ENCODE data around the gene LGALS7. TPM values are rescaled to one million over a fixed set of nuclear protein-coding genes. Genes with fewer than 3 reads are reported as not detected.

The LGALS7 gene
- total and polyA plus RNA-seq, 2 of the 8 experiments (the other 6 are each of a cell fraction or from before 2014, with no cell fraction given): 0.32 TPM; not detected in 1

DNA sequence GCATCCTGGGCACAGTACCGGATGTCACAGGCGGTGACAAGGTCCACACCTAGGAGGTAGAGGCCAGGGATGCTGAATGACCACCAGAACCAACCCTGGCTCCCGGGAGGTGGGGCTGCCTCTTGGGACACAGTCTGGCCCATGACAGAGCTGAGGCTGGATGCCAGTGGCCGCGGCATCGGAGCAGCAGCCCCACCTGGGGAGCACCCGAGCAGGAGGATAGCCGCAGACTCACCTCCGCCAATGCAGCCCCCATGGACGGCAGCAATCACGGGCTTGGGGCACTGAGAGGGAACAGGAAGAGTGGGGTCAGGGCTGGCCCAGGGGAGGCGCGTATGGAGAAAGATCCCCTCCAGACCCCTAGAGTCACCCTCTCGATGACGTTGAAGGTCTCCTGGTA, 43.8 kb upstream of the LGALS7 start:
- Histone ChIP-seq H4K91ac (replicated peaks; ENCODE audit: insufficient read length, low read length) (no peak overlapping the region), H3K4me3 (ENCODE audit: extremely low read depth in 1 of 4, insufficient read depth in 2 of 4, low read depth in 3 of 4, low read length in 4 of 4) (no peak overlapping the region), H2BK15ac (ENCODE audit: low read length) (no peak overlapping the region), H3K9ac (replicated peaks in 1 of 4; ENCODE audit: extremely low read depth in 1 of 4, low read depth in 3 of 4, low read length in 3 of 4) (no peak overlapping the region), H3K79me1 (ENCODE audit: low read depth, low read length) (no peaks in the 10 kb centered on the region), H4K5ac (ENCODE audit: insufficient read length, low read depth, low read length) (no peak overlapping the region), H2AFZ (ENCODE audit: low read length) (no peak overlapping the region), H3K27me3 (replicated peaks in 1 of 4; ENCODE audit: control insufficient read depth in 3 of 4, extremely low read depth in 1 of 4, insufficient read depth in 3 of 4, low read length in 3 of 4) (no peaks in the 10 kb centered on the region), H2BK120ac (replicated peaks; ENCODE audit: low read depth, low read length) (no peak overlapping the region), H2BK20ac (ENCODE audit: low read length) (no peak overlapping the region), H3K4ac (replicated peaks; ENCODE audit: insufficient read length, low read depth, low read length) (no peak overlapping the region), H2BK5ac (ENCODE audit: low read depth, low read length) (no peak overlapping the region), H3K4me2 (ENCODE audit: insufficient read depth in 1 of 2, low read depth in 2 of 2, low read length in 2 of 2) (no peak overlapping the region), H3K9me3 (ENCODE audit: insufficient read depth in 2 of 2, low read depth in 1 of 2, low read length in 1 of 2) (peaks cover 0 to 9% of the 10 kb centered on the region in 2 experiments; a peak in 1 of 4 replicates), H3K36me3 (ENCODE audit: control insufficient read depth in 2 of 4, insufficient read depth in 4 of 4, low read length in 3 of 4) (peaks cover 0 to 28% (median 11%) of the 10 kb centered on the region in 4 experiments; a peak in 5 of 8 replicates), H4K8ac (ENCODE audit: extremely low read depth, insufficient read depth, low read length) (no peak overlapping the region), H2BK12ac (ENCODE audit: low read depth, low read length) (no peak overlapping the region), H3K23me2 (ENCODE audit: low read depth, low read length) (no peaks in the 10 kb centered on the region), H4K20me1 (replicated peaks in 1 of 2; ENCODE audit: control insufficient read depth in 1 of 2, insufficient read depth in 2 of 2, low read length in 2 of 2) (peaks cover 2 to 5% of the 10 kb centered on the region in 2 experiments), H3K18ac (ENCODE audit: extremely low read depth, low read length) (no peak overlapping the region), H3K4me1 (replicated peaks in 1 of 4; ENCODE audit: control insufficient read depth in 3 of 4, insufficient read depth in 4 of 4, low read length in 3 of 4) (no peaks in the 10 kb centered on the region), H3K23ac (ENCODE audit: insufficient read length) (no peak overlapping the region), H3K56ac (replicated peaks; ENCODE audit: insufficient read length, low read depth, low read length) (no peak overlapping the region), H3K79me2 (ENCODE audit: control insufficient read depth in 1 of 2, insufficient read depth in 2 of 2, low read length in 2 of 2) (no peaks in the 10 kb centered on the region), H3K14ac (ENCODE audit: insufficient read length) (no peak overlapping the region), H2AK5ac (ENCODE audit: low read depth, low read length) (no peak overlapping the region), H3K27ac (ENCODE audit: low read depth, low read length) (no peak overlapping the region)
- FAIRE-seq (no peak), DNase-seq (ENCODE audit: low read depth in 1 of 2, low spot score in 2 of 2) (no peak)
- ChIA-PET CTCF (ENCODE audit: partially characterized antibody) (interaction anchor here (0.5 to 1.5 kb wide), 3 partner anchors 17 to 71 kb away, joined by 3 to 4 read pairs (median 4); no protein-coding TSS in a partner anchor), POLR2A (ENCODE audit: partially characterized antibody) (interaction anchor here (0.6 to 1.7 kb wide), 7 partner anchors 15 to 84 kb away, joined by 3 to 6 read pairs (median 3); partner anchors contain the start of gene ECH1)
- no peak for TF ChIP-seq MAFK (IDR thresholded peaks at IDR 0.05; ENCODE audit: low read depth, low read length)
- TF ChIP-seq HDAC6 (IDR thresholded peaks at IDR 0.05; ENCODE audit: low read depth, low read length): no peak
- TF ChIP-seq TEAD4 (IDR thresholded peaks at IDR 0.05; ENCODE audit: low read depth, low read length): no peak
- TF ChIP-seq, protein P1, sequence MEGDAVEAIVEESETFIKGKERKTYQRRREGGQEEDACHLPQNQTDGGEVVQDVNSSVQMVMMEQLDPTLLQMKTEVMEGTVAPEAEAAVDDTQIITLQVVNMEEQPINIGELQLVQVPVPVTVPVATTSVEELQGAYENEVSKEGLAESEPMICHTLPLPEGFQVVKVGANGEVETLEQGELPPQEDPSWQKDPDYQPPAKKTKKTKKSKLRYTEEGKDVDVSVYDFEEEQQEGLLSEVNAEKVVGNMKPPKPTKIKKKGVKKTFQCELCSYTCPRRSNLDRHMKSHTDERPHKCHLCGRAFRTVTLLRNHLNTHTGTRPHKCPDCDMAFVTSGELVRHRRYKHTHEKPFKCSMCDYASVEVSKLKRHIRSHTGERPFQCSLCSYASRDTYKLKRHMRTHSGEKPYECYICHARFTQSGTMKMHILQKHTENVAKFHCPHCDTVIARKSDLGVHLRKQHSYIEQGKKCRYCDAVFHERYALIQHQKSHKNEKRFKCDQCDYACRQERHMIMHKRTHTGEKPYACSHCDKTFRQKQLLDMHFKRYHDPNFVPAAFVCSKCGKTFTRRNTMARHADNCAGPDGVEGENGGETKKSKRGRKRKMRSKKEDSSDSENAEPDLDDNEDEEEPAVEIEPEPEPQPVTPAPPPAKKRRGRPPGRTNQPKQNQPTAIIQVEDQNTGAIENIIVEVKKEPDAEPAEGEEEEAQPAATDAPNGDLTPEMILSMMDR (IDR thresholded peaks at IDR 0.05; ENCODE audit: control extremely low read depth in 1 of 3, insufficient read depth in 1 of 3, low read depth in 1 of 3, low read length in 3 of 3): no peak
- no peak for TF ChIP-seq SAP30 (IDR thresholded peaks at IDR 0.05; ENCODE audit: insufficient read depth, insufficient replicate concordance, low read length)
- TF ChIP-seq CEBPB (IDR thresholded peaks at IDR 0.05; ENCODE audit: low read depth, low read length): no peak
- TF ChIP-seq NANOG (IDR thresholded peaks at IDR 0.05; ENCODE audit: insufficient read depth, low read depth, low read length, poor library complexity, severe bottlenecking): no peak
- TF ChIP-seq HDAC2 (IDR thresholded peaks at IDR 0.05; ENCODE audit: borderline replicate concordance in 1 of 2, low read depth in 2 of 2, low read length in 2 of 2): no peak
- no peak for TF ChIP-seq FOSL1 (IDR thresholded peaks at IDR 0.05; ENCODE audit: insufficient read depth, low read depth, low read length)
- no peak for TF ChIP-seq CREB1 (IDR thresholded peaks at IDR 0.05)
- TF ChIP-seq POLR2A (IDR thresholded peaks at IDR 0.05; ENCODE audit: control extremely low read depth in 1 of 2, low read depth in 2 of 2, low read length in 2 of 2): no peak
- TF ChIP-seq RXRA (IDR thresholded peaks at IDR 0.05; ENCODE audit: insufficient read depth, low read depth, low read length): no peak
- WGBS, 2 experiments (ENCODE audit: extremely low coverage in 1 of 2, insufficient coverage in 1 of 2, insufficient read length in 1 of 2, insufficient replicate concordance in 2 of 2, low coverage in 1 of 2, low lambda C conversion rate in 2 of 2, missing lambda C conversion rate in 1 of 2): 95% methylated on average over 15 of the region's 15 CpGs; no CpG with 5 or more reads in 1 of the 2 experiments

Data from H1 (cell line).